LNCAP (cell line): ENCODE measurements around the gene LGALS8.

ENCODE experiments used
- TF ChIP-seq, protein P1 (sequence below): fragments of 450-650 bp; IDR thresholded peaks from 2 replicates; pipeline ENCODE4 v1.5.1; 2017; ENCODE audit warnings: mild to moderate bottlenecking

The LGALS8 gene

GRCh38 chr1:236552901-236553300, 29.1 kb downstream of the LGALS8 start:
- TF ChIP-seq, protein P1, sequence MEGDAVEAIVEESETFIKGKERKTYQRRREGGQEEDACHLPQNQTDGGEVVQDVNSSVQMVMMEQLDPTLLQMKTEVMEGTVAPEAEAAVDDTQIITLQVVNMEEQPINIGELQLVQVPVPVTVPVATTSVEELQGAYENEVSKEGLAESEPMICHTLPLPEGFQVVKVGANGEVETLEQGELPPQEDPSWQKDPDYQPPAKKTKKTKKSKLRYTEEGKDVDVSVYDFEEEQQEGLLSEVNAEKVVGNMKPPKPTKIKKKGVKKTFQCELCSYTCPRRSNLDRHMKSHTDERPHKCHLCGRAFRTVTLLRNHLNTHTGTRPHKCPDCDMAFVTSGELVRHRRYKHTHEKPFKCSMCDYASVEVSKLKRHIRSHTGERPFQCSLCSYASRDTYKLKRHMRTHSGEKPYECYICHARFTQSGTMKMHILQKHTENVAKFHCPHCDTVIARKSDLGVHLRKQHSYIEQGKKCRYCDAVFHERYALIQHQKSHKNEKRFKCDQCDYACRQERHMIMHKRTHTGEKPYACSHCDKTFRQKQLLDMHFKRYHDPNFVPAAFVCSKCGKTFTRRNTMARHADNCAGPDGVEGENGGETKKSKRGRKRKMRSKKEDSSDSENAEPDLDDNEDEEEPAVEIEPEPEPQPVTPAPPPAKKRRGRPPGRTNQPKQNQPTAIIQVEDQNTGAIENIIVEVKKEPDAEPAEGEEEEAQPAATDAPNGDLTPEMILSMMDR, result no peak

DNA sequence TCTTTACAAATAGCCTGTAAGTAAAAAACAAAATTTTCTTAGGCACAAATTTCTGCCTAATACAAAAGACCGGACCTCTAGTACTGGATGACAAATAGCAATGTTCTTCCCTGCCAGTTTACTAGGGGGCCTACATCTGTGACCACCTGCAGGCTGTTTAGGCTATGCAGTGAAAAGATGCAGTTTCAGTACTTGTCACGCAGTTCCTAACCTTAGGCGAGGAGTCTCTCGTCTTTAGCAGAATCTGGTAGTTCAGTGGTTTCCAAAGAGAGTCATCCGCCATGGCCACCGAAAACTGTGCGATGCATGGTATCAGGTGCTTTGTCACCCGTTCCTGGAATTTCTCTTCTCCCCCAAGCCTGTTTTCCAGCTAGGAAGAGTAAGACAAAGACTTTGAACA, 29.6 kb downstream of the LGALS8 start:
- TF ChIP-seq, protein P1, result no peak

- TF ChIP-seq, protein P1, result no peak
Observed at GRCh38 chr1:236556606-236557005, 32.8 kb downstream of the LGALS8 start.

GRCh38 chr1:236558081-236558480, 34.3 kb downstream of the LGALS8 start:
- TF ChIP-seq, protein P1, result no peak

DNA sequence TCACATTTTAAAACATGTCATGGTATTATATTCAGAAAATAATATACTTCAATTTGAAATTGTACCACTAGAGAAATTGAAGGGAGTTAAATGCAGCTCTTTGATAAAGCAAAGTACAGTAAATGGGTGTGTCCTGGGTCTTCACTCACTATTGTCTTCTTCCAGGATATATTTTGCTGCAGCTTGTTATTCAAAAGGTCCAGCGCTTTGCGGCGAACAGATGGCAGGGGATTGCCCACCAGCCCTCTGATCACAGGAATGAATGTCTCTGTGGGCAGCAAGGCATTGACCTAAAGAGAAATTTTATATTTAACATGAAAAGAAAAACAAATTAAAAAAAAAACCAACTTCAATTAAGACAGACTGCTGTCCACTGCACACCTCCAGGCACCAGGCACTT, 35.1 kb downstream of the LGALS8 start:
- TF ChIP-seq, protein P1, result no peak

DNA sequence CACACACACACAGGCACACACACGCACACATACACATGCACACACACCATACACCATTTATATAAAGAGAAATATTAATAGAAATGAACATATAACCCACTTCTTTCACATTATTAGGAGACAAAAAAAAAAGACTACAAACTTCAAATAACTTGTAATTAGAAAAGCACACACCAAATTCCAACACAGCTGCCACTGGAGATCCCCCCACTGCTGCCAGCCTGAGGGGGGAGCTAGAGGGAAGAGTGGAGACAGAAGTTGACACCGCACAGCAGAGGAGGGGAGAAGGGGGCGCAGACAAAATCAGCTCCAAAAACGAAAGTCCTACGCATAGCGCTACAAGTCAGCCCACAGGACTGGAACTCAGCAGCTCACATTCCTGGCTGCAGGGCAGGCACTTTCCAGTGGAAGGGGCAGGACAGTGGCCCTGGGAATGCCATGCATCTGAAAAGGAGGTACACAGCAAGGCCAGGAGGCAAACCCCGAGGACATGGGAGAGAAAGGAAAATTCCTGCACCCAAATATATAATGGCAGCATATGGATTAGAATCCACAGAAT, 36.5 kb downstream of the LGALS8 start:
- TF ChIP-seq, protein P1, result peak; percentile 16; the same call in 1 of the 2 replicates

GRCh38 chr1:236561976-236562375, 38.2 kb downstream of the LGALS8 start:
- TF ChIP-seq, protein P1, result no peak

GRCh38 chr1:236565530-236565929, 41.7 kb downstream of the LGALS8 start:
- TF ChIP-seq, protein P1, result no peak
